ENCODE measurements around the gene TIE1. TPM values are rescaled to one million over a fixed set of nuclear protein-coding genes. Genes with fewer than 3 reads are reported as not detected.

TIE1 gene
- total RNA-seq, 2 experiments from 2014 or later = 0.15 to 0.66 TPM

- Histone ChIP-seq H3K9me2 (ENCODE audit: insufficient read depth, low read length) (no peaks in the 10 kb centered on the region), H3K27ac (ENCODE audit: low read depth, low read length, poor library complexity, severe bottlenecking) (no peak overlapping the region), H3K4me1 (ENCODE audit: insufficient read depth, low read length, poor library complexity, severe bottlenecking) (no peaks in the 10 kb centered on the region), H3K4me2 (ENCODE audit: low read length) (no peak overlapping the region), H3K79me2 (ENCODE audit: insufficient read depth, low read depth, low read length) (no peaks in the 10 kb centered on the region), H3K36me3 (ENCODE audit: insufficient read depth, low read length) (no peaks in the 10 kb centered on the region), H3K4me3 (ENCODE audit: low read depth, low read length, poor library complexity, severe bottlenecking) (no peak overlapping the region), H4K20me1 (ENCODE audit: insufficient read depth, low read length) (no peaks in the 10 kb centered on the region), H3K9me3 (ENCODE audit: low read length) (no peaks in the 10 kb centered on the region), H2AFZ (ENCODE audit: low read length) (no peak overlapping the region)
- no TSS peak for BruUV-seq (replicated peaks)
- intact Hi-C loops (cut with micrococcal nuclease; ENCODE audit: unreplicated experiment) = no loop called here
- TF ChIP-seq EZH2phosphoT487 (IDR thresholded peaks at IDR 0.05; ENCODE audit: borderline replicate concordance, low read depth, low read length) (no peak), CTCF (conservative IDR thresholded peaks at IDR 0.05; ENCODE audit: low read length) (no peak)
- no peak for DNase-seq (ENCODE audit: low spot score)
- POLR2A ChIA-PET = no interaction called here
- CTCF ChIA-PET (ENCODE audit: unreplicated experiment) = no interaction called here
Observed at GRCh38 chr1:43334453-43335205, 33.8 kb downstream of the TIE1 start.

GRCh38 chr1:43337588-43337987 is 36.8 kb downstream of the TIE1 start, which contains the start of gene MPL:
TSS of gene MPL (plus strand) at chr1:43337818. CDS start at chr1:43337849, 31 bp downstream.
- ChIA-PET POLR2A (no interaction called here), CTCF (ENCODE audit: unreplicated experiment) (no interaction called here)
- no peaks in the 10 kb centered on the region for H4K20me1 ChIP-seq (ENCODE audit: insufficient read depth, low read length)
- H3K79me2 ChIP-seq (ENCODE audit: insufficient read depth, low read depth, low read length) = no peaks in the 10 kb centered on the region
- H3K9me2 ChIP-seq (ENCODE audit: insufficient read depth, low read length) = no peaks in the 10 kb centered on the region
- no peaks in the 10 kb centered on the region for H3K36me3 ChIP-seq (ENCODE audit: insufficient read depth, low read length)
- BruUV-seq (replicated peaks) = no TSS peak
- no peak within 1 kb of the TSS for H3K4me3 ChIP-seq (ENCODE audit: low read depth, low read length, poor library complexity, severe bottlenecking)
- TF ChIP-seq EZH2phosphoT487 (IDR thresholded peaks at IDR 0.05; ENCODE audit: borderline replicate concordance, low read depth, low read length) (no peak), CTCF (conservative IDR thresholded peaks at IDR 0.05; ENCODE audit: low read length) (no peak)
- no peak within 1 kb of the TSS for H3K4me2 ChIP-seq (ENCODE audit: low read length)
- H3K9me3 ChIP-seq (ENCODE audit: low read length) = no peaks in the 10 kb centered on the region
- intact Hi-C loops (cut with micrococcal nuclease; ENCODE audit: unreplicated experiment) = no loop called here
- H2AFZ ChIP-seq (ENCODE audit: low read length) = no peak within 1 kb of the TSS
- no peaks in the 10 kb centered on the region for H3K4me1 ChIP-seq (ENCODE audit: insufficient read depth, low read length, poor library complexity, severe bottlenecking)
- no peak for DNase-seq (ENCODE audit: low spot score)
- no peak within 1 kb of the TSS for H3K27ac ChIP-seq (ENCODE audit: low read depth, low read length, poor library complexity, severe bottlenecking)

GRCh38 chr1:43338001-43338400 is 37.2 kb downstream of the TIE1 start:
- H4K20me1 ChIP-seq (ENCODE audit: insufficient read depth, low read length) = no peaks in the 10 kb centered on the region
- H3K4me1 ChIP-seq (ENCODE audit: insufficient read depth, low read length, poor library complexity, severe bottlenecking) = no peaks in the 10 kb centered on the region
- BruUV-seq (replicated peaks) = no TSS peak
- H3K4me3 ChIP-seq (ENCODE audit: low read depth, low read length, poor library complexity, severe bottlenecking) = no peak overlapping the region
- ChIA-PET POLR2A (no interaction called here), CTCF (ENCODE audit: unreplicated experiment) (no interaction called here)
- H2AFZ ChIP-seq (ENCODE audit: low read length) = no peak overlapping the region
- H3K4me2 ChIP-seq (ENCODE audit: low read length) = no peak overlapping the region
- no peaks in the 10 kb centered on the region for H3K36me3 ChIP-seq (ENCODE audit: insufficient read depth, low read length)
- no peaks in the 10 kb centered on the region for H3K79me2 ChIP-seq (ENCODE audit: insufficient read depth, low read depth, low read length)
- H3K27ac ChIP-seq (ENCODE audit: low read depth, low read length, poor library complexity, severe bottlenecking) = no peak overlapping the region
- H3K9me2 ChIP-seq (ENCODE audit: insufficient read depth, low read length) = no peaks in the 10 kb centered on the region
- no peak for TF ChIP-seq CTCF (conservative IDR thresholded peaks at IDR 0.05; ENCODE audit: low read length)
- TF ChIP-seq EZH2phosphoT487 (IDR thresholded peaks at IDR 0.05; ENCODE audit: borderline replicate concordance, low read depth, low read length) = no peak
- H3K9me3 ChIP-seq (ENCODE audit: low read length) = no peaks in the 10 kb centered on the region
- intact Hi-C loops (cut with micrococcal nuclease; ENCODE audit: unreplicated experiment) = no loop called here
- no peak for DNase-seq (ENCODE audit: low spot score)
